A673 (cell line): ENCODE measurements around the gene USP19. TPM values are rescaled to one million over a fixed set of nuclear protein-coding genes. Genes with fewer than 3 reads are reported as not detected.

Source experiments
- BruUV-seq: library from RNA; stranded (reverse); fragments of 400-500 nt; replicated peaks from 2 replicates; lab custom pipeline; 2021; lab: Mats Ljungman, UMichigan
- CTCF ChIA-PET: fragments of 300-600 bp; sonication (Branson Sonifier 250); formaldehyde crosslinking; loops from one replicate; lab custom pipeline; 2022; ENCODE audit warnings: antibody characterized with exemption; lab: Charles Lee
- POLR2A ChIA-PET: fragments of 300-600 bp; sonication (Branson Sonifier 250); formaldehyde crosslinking; loops from one replicate; lab custom pipeline; 2022; ENCODE audit warnings: antibody characterized with exemption; ENCODE audit not compliant: low non-redundant PET; lab: Charles Lee
- DNase-seq: peaks from one replicate; pipeline ENCODE4 v3.0.0-alpha.2; 2015; ENCODE audit warnings: low spot score
- H3K27ac ChIP-seq: fragments of 200-600 bp; sonication (generic); 2 replicates; pipeline ENCODE4 v1.5.1; 2016; ENCODE audit warnings: mixed run types, low read depth, mild to moderate bottlenecking, mixed read lengths, antibody characterized with exemption, low read length; ENCODE audit not compliant: poor library complexity, severe bottlenecking
- H3K27me3 ChIP-seq: fragments of 200-600 bp; sonication (generic); replicated peaks from 2 replicates; pipeline ENCODE4 v1.6.1; 2017; ENCODE audit warnings: mixed run types, low read depth, mild to moderate bottlenecking, mixed read lengths, antibody characterized with exemption, low read length; ENCODE audit not compliant: insufficient read depth, poor library complexity
- H3K36me3 ChIP-seq: fragments of 200-600 bp; sonication (generic); 2 replicates; pipeline ENCODE4 v1.6.1; 2016; ENCODE audit warnings: mixed run types, mild to moderate bottlenecking, mixed read lengths, antibody characterized with exemption, low read length; ENCODE audit not compliant: insufficient read depth, poor library complexity, severe bottlenecking
- H3K4me1 ChIP-seq: fragments of 200-600 bp; sonication (generic); 2 replicates; pipeline ENCODE4 v1.6.1; 2017; ENCODE audit warnings: mixed run types, mild to moderate bottlenecking, mixed read lengths, antibody characterized with exemption, low read length; ENCODE audit not compliant: insufficient read depth, poor library complexity, severe bottlenecking
- H3K4me3 ChIP-seq: fragments of 200-600 bp; sonication (generic); 2 replicates; pipeline ENCODE4 v1.5.1; 2016; ENCODE audit warnings: low read depth, mixed run types, mild to moderate bottlenecking, mixed read lengths, low read length; ENCODE audit not compliant: poor library complexity, severe bottlenecking
- H3K9me3 ChIP-seq: fragments of 200-600 bp; sonication (generic); 2 replicates; pipeline ENCODE4 v1.6.1; 2016; ENCODE audit warnings: mixed run types, low read depth, mild to moderate bottlenecking, mixed read lengths, antibody characterized with exemption, low read length; ENCODE audit not compliant: poor library complexity, severe bottlenecking
- EZH2 ChIP-seq: fragments of 200-600 bp; sonication (generic); IDR thresholded peaks from 2 replicates; pipeline ENCODE4 v1.6.1; 2017; ENCODE audit warnings: borderline replicate concordance, low read depth, mild to moderate bottlenecking, mixed read lengths, antibody characterized with exemption, low read length; ENCODE audit not compliant: poor library complexity, severe bottlenecking
- intact Hi-C: fragments of 100-400 bp; cut with micrococcal nuclease; formaldehyde crosslinking; loops from one replicate; pipeline ENCODE4 v1.10.0; 2022; ENCODE audit not compliant: unreplicated experiment
- microRNA-seq: library from miRNA; unstranded; fragments of <30 nt; microRNA quantifications from one replicate; pipeline ENCODE4 v1.2.0, GENCODE V29; 2021
- total RNA-seq: library from RNA; stranded (reverse); gene quantifications from 2 replicates; pipeline ENCODE4 v1.2.3, GENCODE V29; 2021
- TF ChIP-seq, protein P1 (sequence below): fragments of 300-800, 200-600 bp; sonication (generic); conservative IDR thresholded peaks from 2 replicates; pipeline ENCODE4 v1.5.1; 2017; ENCODE audit warnings: low read depth, mild to moderate bottlenecking, antibody characterized with exemption, low read length, moderate library complexity, mixed read lengths

USP19 gene
- total RNA-seq, 1 experiment from 2014 or later, result 37.5 TPM

DNA sequence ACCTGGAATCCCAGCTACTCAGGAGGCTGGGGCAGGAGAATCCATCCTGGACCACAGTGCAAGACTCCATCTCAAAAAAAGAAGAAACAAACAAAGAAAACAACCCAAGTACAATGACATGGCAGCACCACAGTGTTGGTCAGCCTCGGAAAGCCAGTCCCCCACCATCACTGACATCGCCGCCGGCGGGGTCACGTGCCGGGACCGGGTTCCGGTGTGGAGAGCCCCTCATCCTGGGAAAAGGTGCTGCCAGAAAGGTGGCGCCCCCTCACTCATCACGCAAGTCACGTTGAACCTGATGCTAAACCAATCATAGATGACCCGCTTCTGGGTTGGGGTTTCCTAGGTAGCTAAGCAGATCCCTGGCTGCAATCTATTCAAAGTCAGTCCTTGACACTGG lies 44.5 kb downstream of the USP19 start:
- intact Hi-C loops, result no loop called here
- no peak overlapping the region for H3K4me3 ChIP-seq
- ChIA-PET CTCF (no interaction called here), POLR2A (interaction anchor here (0.6 kb wide), 1 partner anchor 11 kb away, joined by 4 read pairs; no protein-coding TSS in a partner anchor)
- BruUV-seq, result no TSS peak
- TF ChIP-seq EZH2, result no peak
- TF ChIP-seq, protein P1, sequence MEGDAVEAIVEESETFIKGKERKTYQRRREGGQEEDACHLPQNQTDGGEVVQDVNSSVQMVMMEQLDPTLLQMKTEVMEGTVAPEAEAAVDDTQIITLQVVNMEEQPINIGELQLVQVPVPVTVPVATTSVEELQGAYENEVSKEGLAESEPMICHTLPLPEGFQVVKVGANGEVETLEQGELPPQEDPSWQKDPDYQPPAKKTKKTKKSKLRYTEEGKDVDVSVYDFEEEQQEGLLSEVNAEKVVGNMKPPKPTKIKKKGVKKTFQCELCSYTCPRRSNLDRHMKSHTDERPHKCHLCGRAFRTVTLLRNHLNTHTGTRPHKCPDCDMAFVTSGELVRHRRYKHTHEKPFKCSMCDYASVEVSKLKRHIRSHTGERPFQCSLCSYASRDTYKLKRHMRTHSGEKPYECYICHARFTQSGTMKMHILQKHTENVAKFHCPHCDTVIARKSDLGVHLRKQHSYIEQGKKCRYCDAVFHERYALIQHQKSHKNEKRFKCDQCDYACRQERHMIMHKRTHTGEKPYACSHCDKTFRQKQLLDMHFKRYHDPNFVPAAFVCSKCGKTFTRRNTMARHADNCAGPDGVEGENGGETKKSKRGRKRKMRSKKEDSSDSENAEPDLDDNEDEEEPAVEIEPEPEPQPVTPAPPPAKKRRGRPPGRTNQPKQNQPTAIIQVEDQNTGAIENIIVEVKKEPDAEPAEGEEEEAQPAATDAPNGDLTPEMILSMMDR, result no peak
- H3K36me3 ChIP-seq, result peaks cover 20% of the 10 kb centered on the region
- H3K9me3 ChIP-seq, result no peaks in the 10 kb centered on the region
- no peaks in the 10 kb centered on the region for H3K27me3 ChIP-seq
- H3K4me1 ChIP-seq, result no peaks in the 10 kb centered on the region
- H3K27ac ChIP-seq, result no peak overlapping the region
- no peak for DNase-seq

Small RNAs within 50 kb of the gene (microRNA-seq; reads per million reads assigned to microRNA genes)
- gene MIR6890, result not detected

Other genes starting within 250 kb of the USP19 start
- 4.1 and 4.9 TPM in 2 replicates for gene SLC25A20, start 221.9 kb downstream of the USP19 start, total RNA-seq
- gene ARIH2, start 202.0 kb downstream of the USP19 start, total RNA-seq, result 70.8 and 76.8 TPM in 2 replicates
- 13.3 and 14.9 TPM in 2 replicates for gene P4HTM, start 130.6 kb downstream of the USP19 start, total RNA-seq
- 88.5 and 93.7 TPM in 2 replicates for gene WDR6, start 113.4 kb downstream of the USP19 start, total RNA-seq
- 13.2 and 15.8 TPM in 2 replicates for gene DALRD3, start 102.2 kb downstream of the USP19 start, total RNA-seq
- 36.6 and 39.1 TPM in 2 replicates for gene NDUFAF3, start 98.7 kb downstream of the USP19 start, total RNA-seq
- 190 and 196 TPM in 2 replicates for gene IMPDH2, start 91.4 kb downstream of the USP19 start, total RNA-seq
- 57.3 and 64.5 TPM in 2 replicates for gene QRICH1, start 26.8 kb downstream of the USP19 start, total RNA-seq
- gene QARS1, start 16.1 kb downstream of the USP19 start, total RNA-seq, result 186 and 188 TPM in 2 replicates
- gene LAMB2, start 12.2 kb upstream of the USP19 start, total RNA-seq, result 45.9 and 57.3 TPM in 2 replicates
- gene CCDC71, start 45.5 kb upstream of the USP19 start, total RNA-seq, result 10.4 and 10.6 TPM in 2 replicates
- 5.1 and 6.9 TPM in 2 replicates for gene KLHDC8B, start 50.8 kb upstream of the USP19 start, total RNA-seq
- 1.8 and 2.0 TPM in 2 replicates for gene C3orf62, start 156.4 kb upstream of the USP19 start, total RNA-seq
- 32.3 and 32.8 TPM in 2 replicates for gene USP4, start 219.2 kb upstream of the USP19 start, total RNA-seq
- 122 and 128 TPM in 2 replicates for gene GPX1, start 237.5 kb upstream of the USP19 start, total RNA-seq